NCI-H526 treated with DMSO at 0.1 percent for 48 hours (cell line): Measurements from ENCODE around the gene L3MBTL1.
"Not testable (repeated sequence)": the region's sequence is repeated elsewhere in the genome, so short reads cannot be mapped to it uniquely, and the experiment has no call there.

Experiments used
- DNase-seq: peaks from one replicate; lab custom pipeline; 2025; lab: John Stamatoyannopoulos, UW

Gene L3MBTL1

DNA sequence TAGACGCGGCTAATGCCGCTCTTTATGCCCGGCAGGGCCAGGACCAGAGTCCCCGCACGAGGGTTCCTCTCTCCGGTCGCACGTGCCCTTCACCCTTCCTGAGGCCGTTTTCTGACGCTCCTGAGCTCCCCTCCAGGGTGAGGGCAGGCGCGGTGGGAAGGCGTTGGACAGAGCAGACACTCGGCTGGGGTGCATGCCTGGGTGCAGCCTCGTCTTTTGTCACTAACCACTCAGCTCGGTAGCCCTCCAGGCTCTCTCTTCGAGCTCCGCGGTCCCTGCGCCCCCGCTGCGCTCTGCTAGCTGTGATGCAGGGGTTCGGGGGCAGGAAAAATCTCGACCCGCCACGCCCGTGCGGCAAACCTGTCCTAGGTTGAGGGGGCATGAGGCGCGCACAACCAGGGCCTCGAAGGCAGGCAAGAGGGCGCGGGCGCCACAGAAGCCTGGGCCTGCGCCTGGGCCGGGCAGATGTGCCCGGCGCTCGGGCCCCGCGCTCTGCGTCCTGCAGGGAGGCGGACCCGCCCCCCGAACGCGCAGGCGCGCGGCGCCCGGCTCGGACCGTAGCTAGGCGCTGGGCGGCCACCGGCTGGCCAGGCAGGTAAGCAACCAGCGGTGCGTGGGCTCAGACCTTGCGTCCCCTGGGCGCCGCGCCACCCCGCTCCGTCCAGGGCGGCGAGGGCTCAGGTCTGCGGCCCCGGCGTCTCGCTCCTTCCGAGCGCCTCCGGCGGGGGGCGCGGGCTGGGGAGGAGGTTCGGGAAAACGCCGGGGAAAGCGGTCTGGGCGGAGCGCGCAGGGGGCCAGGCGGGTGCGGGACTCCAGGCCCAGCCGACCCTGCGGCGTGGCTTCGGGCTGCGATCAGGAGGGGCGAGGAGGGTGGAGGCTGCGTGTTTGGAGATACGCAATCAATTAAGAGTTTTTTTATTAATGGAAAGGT, at the start of gene L3MBTL1:
L3MBTL1 (plus strand) TSS at position 548 of the 931 bp plus-strand sequence. CDS start 5,807 bp downstream, outside the sequence.
- DNase-seq = peak; percentile 33

DNA sequence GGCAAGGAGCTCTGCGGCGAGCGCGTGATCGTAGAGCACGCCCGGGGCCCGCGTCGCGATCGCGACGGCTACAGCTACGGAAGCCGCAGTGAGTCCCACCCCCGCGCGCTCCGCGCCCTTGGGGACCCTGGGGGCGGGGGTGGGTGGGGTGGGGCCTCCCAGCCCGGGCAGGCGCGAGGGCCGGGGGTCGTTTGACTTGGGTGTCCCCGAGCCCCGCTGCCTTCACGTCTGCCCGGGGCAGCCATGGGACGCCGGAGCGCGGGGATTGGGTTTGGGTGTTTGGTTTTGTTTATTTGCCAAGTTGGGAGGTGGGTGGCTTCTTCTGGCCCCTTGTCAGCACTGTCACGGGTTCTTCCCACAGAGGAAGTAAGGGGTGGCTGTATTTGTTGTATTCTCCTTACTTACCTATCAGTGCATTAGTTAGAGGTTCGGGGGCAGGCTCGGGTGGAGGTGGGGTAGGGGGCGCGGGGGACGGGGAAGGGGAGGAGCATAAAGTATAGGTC, 49.0 kb upstream of the L3MBTL1 start:
- DNase-seq = no peak

DNA sequence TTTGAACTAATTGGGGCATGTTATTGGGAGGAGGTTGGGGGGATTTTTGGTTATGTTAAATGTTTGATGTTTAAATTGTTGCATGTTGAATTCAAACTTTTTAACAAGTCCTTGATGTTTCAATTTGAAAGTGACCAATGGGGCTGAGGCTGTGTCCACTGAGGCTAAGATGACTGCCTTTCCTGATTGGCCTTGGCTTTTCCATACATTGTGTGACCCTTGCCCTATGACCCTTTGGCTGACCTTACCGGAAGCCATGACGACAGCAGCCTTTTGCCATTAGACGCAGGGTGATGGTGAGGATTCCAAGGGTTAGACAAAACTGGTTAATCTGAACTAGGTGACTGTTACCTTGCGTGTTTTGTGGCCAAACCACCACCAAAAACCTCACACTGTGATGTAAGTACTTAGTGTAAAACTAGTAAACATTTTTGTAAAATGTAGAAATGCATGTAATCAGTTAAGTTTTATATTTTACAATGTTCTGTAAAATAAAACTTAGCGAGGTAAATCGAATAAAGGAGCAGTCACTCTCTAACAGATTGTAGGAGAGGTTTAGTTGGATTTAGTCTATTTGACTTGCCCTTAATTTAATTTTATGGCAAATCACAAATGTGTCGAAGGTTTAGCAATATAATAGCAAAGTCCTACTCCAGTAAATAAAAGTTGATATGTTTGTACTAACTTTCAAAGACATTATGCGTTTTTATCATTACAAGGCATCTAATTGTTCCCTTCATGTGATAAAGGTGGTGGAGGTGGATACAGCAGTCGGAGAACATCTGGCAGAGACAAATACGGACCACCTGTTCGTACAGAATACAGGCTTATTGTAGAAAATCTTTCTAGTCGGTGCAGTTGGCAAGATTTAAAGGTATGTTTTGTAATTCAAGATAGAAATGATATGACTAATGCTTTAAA, 48.2 kb upstream of the L3MBTL1 start:
- DNase-seq = no peak

DNA sequence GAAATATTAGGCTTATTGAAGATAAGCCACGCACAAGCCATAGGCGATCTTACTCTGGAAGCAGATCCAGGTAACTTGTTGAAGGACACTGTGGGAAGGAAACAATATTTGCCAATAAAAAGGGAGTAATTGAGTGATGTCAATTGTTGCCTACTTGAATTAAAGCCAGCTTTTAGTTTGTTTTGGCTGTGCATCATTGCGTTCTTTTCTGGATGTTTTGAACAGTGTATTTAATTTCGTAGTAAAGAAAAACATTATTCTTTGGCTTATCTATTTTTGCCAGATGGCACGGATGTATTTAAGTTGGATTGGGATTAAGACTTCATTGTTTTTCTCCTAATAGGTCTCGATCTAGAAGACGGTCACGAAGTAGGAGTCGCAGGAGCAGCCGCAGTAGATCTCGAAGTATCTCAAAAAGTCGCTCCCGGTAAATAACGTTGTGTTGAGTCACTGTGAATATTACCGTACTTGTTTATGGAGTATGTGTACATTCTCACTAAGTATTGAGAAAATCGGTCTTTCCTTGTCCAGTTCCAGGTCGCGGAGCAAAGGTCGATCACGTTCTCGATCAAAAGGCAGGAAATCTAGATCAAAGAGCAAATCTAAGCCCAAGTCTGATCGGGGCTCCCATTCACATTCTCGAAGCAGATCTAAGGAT, 47.2 kb upstream of the L3MBTL1 start:
- DNase-seq = no peak

GRCh38 chr20:43460830-43461200, 46.7 kb upstream of the L3MBTL1 start:
- DNase-seq = no peak

GRCh38 chr20:43461894-43462659, 45.4 kb upstream of the L3MBTL1 start:
- no peak for DNase-seq

DNA sequence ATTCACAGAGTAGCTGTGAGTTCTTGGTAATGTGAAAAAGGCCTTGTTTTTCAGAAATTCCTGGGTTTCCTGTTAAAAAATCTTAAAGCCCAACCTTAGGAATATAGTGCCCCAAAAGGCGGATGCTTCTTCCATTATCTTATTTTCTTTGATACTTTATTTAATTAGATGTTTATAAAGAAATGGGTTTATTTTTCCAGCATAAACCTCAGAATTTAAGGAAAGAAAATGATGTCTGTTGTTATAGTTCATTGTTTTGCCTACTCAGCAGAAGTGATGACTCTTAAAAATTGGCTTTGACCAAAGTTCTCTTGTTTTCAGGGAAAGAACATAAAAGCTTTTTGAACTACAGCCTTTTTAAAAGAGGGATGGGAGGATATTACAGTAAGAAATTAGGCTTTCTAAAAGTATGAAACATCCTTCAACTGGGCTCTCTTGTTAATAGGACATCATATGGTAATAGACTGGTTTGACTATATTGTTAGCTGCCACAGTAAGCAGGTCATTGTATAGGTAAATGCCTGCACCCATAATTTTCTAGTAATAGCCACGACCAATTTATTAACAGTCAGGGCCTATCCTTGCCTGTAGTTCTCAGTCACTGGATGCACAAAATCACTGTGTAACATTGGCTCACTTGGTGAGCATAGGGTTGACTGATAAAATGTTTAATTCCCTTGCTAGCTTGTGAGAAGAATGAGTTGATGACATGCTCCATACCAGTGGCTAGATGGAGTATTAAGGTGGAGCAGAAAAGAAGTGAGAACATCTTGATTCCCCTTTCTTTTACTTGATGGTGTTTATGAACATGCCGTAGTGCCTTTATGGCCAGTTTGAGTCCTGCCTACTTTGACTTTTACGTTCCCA, 44.6 kb upstream of the L3MBTL1 start:
- DNase-seq = no peak

DNA sequence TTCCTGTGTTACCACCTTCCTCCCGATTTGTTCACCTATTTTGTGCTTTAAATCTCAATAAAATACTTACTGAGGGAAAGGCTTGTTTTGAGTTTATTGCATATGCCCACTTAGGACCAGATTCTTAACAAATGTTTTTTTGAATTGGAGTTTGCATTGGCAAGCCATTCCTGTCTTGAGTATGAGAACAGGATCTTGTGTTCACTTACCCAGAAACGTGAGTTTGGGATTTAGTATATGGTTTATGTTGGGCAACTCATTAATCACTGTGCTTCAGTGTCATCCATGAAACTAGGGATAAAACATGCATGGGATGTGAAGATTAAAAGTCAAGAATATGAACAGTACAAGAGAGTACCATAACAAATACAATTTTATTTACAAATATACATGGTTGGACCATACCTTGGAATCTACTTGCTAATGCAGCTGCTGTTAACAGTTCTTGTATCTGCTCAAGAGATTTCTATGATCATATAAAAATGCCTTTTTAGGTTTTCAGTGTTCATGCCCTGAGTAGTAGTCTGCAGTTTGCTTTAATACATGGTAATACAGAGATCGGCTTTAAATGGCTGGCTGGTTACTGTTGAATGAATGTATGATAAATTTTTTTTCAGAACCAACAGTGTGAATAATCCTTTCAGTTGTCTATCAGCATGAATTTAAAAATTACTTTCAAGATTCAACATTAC, 43.8 kb upstream of the L3MBTL1 start:
- DNase-seq = no peak

DNA sequence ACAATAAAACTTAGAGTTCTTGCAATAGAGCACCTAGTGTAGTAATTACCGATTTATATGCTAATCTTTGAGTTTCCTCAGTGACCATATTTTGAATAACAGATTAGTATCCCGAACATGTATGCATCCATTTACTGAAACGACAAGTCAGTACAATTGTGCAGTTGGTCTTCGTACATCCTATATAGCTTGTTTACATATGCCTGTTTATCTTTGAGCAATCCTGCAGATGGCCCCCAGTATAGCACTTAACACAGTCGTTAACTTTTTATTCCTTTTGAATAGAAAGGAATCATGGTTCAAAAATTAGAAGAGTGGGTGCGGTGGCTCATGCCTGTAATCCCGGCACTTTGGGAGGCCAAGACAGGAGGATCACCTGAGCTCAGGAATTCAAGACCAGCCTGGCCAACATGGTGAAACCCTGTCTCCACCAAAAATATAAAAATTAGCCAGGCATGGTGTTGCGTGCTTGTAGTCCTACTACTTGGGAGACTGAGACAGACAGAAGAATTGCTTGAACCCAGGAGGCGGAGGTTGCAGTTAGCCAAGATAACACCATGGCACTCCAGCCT, 43.2 kb upstream of the L3MBTL1 start:
- DNase-seq = no peak

DNA sequence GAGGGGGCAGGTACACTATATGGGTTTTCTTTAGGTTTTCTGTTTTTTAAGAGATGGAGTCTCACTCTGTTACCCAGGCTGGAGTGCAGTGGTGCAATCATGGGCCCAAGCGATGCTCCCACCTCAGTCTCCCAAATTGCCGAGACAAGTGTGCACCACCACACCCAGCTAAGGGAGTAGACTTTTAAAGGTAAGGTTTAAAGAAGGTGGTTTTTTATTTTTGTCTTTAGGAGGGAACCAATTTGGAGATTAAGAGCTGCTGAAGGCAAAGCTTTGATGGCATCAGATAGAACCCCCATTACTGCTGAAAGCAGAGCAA, 41.9 kb upstream of the L3MBTL1 start:
- no peak for DNase-seq

DNA sequence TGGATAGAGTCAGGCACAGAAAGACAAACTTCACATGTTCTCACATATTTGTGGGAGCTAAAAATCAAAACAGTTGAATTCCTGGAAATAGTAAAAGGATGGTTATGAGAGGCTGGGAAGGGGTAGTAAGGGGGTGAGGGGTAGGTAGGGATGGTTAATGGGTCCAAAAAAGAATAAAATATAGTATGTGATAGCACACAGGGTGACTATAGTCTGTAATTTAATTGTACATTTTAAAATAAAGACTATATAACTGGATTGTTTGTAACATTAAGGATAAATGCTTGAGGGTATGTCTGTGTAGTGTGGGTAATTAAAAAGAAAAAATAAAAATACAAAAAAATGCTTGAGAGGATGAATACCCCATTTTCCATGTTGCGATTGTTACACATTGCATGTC, 39.9 kb upstream of the L3MBTL1 start:
- no peak for DNase-seq

DNA sequence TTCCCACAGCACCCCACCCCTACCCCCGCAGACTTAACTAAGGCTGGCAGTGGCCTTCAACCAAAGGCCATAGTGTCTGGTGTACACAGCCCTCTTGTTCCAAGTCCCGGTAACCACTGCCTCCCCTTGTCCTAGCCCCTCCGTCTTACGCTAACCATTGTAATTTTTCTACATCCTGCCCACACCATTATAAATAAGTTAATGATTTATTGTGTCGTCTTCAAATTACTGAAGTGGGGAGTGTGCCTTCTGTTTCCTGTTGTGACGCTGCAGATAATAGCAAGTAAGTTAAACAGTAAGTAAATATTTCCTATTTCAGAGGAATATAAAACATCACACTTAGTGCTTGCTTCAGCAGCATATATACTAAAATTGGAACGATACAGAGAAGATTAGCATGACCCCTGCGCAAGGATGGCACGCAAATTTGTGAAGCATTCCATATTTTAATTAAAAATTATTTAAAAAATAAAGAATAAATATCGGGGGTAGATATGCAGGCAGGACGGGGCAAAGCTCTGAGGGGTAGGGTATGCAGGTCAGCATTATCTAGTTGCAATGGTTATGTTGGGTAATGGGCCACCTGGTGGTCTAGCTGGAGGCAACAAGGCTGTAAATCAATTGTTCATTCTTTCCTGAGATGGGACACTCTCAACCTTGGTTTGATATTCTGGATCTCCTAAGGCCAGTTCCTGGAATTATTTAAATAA, 34.7 kb upstream of the L3MBTL1 start:
- no peak for DNase-seq

DNA sequence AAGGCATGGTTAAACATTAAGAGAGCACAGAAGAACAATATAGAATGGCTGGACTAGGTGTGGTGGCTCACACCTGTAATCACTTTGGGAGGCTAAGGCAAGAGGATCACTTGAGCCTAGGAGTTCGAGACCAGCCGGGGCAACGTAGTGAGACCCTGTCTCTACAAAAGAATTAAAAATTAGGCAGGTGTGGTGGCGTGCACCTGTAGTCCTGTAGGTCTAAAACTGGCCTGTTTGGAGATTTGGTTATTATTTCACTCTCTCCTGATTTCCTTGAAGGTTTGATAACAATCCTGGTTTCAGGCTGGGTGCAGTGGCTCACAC, 34.2 kb upstream of the L3MBTL1 start:
- DNase-seq = no peak

DNA sequence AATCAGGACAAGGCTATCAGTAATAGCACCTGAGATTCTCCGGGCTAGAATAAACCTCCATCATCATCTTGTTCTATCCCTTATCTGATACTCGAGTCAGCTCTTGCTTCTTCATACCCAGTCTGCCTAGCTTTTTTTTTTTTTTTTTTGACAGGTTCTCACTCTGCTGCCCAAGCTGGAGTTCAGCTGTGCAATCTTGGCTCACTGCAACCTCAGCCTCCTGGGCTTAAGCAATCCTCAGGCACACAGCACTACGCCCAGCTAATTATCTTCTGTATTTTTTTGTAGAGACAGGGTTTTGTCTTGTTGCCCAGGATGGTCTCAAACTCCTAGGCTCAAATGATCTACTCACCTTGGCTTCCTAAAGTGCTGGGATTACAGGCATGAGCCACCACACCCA, 30.3 kb upstream of the L3MBTL1 start:
- no peak for DNase-seq

- no peak for DNase-seq
Observed at GRCh38 chr20:43477619-43478018, 29.9 kb upstream of the L3MBTL1 start.

GRCh38 chr20:43490038-43490437, 17.5 kb upstream of the L3MBTL1 start:
- DNase-seq = no peak

DNA sequence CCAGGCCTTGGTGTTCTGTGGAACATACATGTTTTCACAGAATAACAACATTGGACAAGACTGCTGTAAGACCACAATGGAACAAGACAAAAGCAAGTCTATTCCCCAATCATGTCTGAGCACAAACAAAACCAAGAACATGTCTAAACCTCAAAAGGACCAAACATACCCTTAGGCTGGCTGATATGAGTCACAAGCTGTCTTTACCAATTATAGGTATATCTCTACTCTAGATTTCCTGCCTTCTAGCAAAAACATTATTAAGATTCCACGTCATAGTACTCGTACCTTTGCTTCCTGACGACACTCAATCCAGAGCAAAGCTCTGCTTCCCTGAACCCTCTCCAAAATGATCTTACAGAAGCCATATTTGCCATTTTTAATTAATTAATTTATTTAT, 15.4 kb upstream of the L3MBTL1 start:
- no peak for DNase-seq

- DNase-seq = no peak
Observed at GRCh38 chr20:43495388-43495787, 12.1 kb upstream of the L3MBTL1 start.

DNA sequence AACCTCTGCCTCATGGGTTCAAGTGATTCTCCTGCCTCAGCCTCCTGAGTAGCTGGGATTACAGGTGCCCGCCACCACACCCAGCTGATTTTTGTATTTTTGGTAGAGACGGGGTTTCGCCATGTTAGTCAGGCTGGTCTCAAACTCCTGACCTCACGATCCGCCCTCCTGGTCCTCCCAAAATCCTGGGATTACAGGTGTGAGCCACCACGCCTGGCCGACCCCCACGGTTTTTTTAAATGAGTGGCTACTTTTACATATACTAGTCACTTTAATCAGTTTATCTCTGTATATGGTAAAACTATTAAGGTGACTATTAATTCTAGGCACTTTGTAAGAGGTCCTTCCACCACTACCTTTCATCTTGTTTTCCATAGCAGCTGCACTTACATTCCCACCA, 5.5 kb upstream of the L3MBTL1 start:
- not testable (repeated sequence) for DNase-seq
